CD4-positive, alpha-beta T cell treated with Interleukin-15 for 1 hour (primary cell): ENCODE data around the gene EFCAB11.

ENCODE experiments used
- DNase-seq: peaks from one replicate; pipeline ENCODE4 v3.0.0-alpha.2; 2020

Gene EFCAB11, protein sequence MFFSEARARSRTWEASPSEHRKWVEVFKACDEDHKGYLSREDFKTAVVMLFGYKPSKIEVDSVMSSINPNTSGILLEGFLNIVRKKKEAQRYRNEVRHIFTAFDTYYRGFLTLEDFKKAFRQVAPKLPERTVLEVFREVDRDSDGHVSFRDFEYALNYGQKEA

DNA sequence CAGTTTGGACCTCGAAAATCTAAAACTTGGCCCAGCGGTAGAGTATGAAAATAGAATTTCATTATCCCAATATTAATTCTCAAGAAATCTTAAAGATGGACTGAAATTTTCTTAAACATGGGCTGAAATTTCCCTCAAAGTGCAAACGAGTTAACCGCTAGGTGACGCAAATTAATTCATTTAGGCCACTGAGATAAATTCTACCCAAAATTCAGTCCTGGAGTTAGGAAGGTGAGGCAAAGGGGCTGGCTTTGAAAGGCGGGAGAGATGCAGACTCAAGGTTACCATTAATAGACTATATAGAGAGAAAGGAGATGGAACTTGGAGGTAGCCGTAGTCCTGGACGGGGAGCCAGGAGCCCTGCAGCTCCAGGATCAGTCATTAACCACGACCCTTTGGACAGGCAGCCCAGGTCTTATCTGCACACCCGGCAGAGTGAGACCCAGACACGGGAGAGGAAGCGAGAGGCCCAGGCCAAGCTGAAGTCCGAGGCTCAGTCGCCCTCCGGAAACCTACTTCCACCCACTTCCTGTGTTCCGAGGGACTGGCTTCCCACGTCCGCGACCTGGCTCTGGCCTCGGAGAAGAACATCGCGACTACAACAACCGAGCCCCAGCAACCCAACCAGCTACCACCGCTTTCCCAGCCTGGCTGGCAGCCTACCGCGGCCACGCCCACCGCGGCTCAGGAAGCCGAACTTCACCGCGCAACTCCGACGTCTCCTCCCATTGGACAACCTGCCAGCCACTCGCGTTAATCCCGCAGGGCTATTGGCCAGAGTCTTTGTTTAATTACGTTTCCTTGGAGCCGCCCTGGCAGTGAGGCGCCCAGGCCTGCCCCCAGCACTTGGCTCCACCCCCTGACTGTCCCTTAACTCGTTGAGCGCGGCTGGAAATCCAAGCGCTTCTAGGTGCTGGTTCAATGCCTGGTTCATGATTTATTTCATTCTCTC, at the start of gene EFCAB11:
EFCAB11 (minus strand) TSS at position 661 of the 952 bp plus-strand sequence; CDS start at position 591, 70 bp downstream.
- DNase-seq, result peak; percentile 97

DNA sequence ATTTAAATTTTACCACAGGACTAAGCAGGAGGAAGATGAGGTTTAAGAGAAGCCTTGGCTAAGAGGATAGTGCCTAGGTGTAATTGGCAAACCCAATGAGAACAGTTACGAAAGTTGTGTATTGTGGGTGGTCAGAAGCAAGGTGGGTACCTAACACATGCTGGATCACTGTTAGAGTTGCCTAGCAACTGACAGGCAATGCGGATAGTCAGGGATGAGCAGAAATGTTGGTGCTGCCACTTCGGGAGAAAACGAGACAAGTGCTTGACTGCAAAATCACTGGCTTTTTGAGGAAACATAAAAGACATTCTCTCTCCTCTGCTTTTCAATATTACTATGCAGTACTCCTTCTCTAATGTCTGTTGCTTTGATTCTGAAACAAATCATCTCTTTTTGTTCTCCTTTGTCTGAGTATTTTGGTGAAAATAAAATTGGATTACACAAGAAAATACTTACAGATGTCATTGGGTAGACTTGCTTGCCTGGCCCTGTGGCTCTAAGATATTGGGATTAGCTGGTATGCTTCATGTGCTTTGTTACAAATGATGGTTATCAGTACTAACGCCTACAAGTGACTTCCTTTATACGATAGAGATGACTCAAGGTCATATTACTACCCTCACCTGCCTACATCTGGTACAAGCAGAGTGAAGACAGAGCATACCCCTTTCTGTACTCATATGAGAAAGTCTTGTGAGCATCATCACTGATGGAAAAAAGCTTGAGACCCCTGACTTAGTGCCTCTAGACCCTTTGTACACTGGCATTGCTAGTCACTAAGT, 49.2 kb upstream of the EFCAB11 start:
- no peak for DNase-seq

DNA sequence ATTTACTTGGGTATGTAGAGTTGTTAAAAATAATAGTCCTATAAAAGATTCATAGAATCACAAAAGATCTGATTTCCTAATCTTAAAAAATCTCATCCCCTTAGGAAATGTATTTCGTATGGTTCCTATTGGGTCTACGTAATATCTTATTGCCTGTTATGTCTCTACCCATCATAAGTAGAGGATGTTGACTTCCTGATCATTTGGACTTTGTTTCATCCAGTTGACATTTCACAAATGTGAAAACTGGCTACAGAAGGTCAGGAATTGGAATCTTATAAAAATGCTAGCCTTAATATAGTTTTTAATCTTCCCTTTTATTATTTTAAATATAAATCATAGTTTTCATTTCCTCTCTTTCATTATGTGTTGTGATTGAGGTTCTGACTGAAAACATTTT, 46.4 kb upstream of the EFCAB11 start:
- DNase-seq, result no peak

DNA sequence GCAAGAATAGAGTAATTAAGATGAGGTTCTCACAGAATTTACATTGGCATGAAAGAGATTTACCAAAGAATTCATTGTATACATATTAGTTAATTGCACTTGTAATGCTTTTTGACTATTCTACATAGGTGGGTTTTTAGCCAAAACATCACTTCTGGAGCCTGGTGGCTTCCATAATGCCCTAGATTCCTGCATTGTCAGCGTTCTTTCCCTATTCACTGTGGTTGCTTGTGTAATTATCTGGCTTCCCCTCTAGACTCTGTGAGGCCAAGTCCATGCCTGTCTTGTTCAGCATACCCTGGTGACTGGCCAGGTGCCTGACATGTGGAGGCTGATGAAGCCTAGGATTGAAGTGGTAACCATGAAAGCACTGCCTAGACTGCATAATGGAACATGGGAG, 42.4 kb upstream of the EFCAB11 start:
- no peak for DNase-seq

DNA sequence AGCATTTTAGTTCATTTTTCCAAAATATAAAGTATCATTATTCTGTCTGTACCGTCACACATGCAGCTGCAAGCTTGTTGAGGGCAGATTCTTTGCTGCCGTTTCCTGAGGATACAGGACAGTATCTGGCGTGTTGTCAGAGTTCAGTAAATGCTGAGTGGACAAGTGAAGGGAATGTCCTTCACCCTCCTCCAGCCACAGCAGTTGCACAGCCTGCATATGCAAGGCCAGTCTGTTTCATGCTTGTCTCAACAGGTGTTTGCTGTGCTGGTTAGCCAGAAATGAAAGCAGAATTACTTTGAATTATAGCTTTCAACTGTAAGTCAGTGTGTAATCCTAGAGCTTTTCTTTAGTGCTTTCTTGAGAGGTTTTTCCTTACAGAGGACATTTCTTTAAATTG, 37.7 kb upstream of the EFCAB11 start:
- DNase-seq, result no peak

DNA sequence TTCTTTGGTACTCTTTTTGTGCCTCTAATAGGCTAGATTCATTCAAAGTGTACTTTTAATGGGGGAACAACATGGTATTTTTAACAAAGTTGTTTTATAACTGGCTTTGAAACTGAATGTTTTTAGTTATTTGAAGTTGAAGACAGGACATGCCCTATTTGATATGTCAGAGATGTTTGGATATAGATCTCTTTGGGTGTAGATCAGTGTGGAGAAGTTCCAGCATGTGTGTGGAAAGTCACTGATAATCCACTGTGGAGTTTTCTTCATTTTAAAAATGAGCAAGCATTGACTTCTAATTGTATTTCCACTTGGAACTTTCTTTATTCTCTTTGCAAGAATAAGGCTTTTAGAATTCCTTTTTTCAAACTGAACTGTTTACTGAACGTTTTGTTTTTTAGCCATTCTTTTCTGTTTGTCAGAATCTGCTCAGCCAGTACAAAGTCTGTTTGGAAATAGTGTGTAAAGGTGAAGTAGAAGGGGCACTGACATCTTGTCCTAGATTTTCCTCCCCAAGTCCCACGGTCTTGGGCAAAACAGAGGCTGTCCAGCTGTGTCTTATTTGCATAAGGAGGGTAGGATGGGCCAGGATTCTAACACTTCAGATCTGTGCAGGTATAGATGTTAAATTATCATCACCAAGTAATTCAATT, 36.2 kb upstream of the EFCAB11 start:
- no peak for DNase-seq

DNA sequence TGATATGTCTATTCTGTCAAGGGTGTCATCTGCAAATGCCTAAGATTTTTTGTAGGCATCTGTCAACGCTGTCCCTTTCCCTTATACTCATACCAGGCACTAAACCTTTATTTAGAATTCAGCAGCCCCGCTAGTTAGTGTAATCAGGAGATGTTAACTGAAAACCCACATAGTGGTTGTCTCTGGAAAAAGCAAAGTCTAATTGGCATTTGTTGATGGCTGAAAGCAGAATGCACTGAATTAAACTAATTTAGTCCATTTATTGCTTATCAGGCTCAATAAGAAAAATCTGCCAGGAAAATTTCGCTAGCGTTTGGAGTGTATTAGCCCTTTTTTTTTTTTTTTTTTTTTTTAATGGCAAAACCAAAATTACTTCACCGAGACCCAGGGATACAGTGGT, 35.7 kb upstream of the EFCAB11 start:
- DNase-seq, result no peak

DNA sequence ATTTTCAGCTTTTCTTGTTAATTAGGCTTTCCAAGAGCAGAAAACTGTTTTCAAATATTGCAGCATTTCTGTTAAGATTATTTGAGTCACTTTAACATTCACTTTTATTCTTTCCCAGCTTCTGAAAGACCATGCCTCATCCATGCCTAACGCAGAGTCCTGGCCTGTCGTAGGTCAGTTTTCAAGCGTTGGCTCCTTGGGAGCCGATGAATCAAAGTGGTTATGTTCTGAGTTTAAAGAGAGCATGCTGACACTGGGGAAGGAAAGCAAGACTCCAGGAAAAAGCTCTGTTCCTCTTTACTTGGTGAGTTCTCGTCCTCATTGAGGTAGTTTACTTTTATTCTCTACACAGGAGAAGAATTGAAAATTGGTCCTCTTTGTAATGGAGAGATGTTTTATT, 34.3 kb upstream of the EFCAB11 start:
- no peak for DNase-seq

DNA sequence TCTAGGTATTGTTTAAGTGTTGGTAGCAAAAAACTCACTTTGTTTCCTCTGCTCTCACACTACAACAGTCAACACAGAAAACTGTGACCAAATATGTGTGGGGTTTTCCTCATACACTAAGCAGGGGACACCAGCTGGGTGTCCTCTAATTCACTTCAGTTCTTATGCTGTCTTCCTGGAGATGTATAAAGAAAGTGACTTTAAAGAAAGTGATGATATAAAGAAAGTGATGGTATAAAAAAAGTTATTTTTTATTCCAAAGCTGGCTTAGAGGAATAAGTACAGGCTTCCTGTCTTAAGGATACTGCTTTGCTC, 32.6 kb upstream of the EFCAB11 start:
- no peak for DNase-seq

DNA sequence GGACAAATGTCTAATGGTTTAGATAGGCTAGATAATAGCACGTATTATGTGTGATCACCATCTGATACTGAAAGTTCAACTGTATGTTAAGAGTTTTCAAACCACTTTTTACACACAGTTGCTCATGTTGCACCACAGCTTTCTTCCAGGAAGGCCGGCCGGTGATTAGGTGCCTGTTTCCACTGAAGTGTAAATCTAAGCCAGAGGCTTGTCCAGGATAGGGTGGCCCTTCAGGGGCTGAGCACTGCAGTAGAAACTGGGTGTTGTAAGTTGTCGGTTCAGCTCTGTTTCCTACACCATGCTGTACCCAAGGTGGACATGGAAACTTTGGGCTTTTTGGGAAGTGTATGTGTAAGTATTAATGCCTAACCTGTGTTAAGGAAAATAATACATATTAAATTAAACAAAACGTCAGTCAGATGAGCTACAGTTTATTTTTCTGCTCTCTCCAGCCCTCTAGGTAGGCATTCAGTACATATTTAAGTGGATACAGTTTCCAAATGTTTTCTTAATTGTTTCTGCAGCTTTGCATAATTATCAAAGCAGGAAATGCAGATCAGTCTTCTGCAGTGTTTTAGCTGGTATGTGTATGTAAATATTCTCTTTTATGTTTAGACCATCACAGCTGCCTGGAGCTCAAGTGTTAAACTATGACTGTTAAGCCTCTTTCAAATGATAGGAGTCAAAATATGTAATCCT, 32.1 kb upstream of the EFCAB11 start:
- DNase-seq, result no peak

DNA sequence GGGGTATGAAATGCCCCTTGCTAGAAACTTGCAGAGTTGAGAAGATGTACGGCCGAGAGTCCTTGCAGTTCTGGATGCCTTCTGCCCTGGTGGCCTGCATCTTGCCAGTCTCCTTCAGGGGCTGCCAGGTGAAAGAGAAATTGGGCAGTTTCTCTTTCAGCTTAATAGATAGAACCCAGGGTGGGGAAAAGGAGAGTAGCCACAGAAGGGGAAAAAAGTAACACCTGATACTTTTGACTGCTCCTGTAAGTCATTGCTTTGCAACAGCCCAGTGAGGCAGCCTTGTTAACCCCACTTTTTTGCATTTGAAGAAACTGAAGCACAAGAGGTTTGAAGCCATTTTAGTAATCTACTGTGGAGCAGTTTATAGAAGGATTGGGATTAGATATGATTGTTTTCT, 28.8 kb upstream of the EFCAB11 start:
- no peak for DNase-seq

DNA sequence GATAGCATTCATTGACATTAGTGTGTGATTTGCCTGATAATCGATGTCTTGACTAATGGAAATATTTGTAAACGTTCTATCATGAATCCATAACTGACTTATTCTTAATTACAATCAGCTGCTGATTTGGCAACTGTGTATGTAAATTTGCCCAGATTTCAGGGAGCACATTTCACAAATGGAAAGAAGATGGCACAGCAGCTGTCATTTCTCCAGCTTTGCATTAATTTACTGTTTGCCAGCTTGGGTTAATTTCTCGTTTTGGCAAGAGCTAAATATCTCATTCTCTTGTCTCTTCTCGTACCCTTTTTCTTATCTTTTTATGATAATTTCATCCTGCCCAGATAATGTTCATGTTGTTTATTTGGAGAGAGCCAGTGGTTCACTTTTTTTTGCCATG, 24.1 kb upstream of the EFCAB11 start:
- no peak for DNase-seq

DNA sequence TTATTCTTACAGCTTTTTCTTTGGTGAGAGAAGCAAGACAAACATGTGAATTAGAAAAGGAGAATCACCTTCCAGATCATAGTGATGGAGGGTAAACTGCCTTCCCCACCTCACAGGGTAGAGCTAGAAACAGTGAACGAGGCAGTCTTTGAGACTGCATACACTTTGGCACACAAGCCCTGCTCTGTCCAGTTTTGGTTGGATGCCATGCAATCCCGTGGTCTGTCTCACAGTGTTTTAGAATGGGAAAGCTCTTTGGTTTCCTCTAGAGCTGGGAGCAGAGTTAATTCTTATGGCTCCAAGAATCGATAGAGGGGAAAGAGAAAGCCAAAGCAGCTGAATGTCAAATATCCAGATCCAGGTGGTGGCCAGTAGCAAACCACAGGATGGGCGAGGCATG, 23.1 kb upstream of the EFCAB11 start:
- no peak for DNase-seq

DNA sequence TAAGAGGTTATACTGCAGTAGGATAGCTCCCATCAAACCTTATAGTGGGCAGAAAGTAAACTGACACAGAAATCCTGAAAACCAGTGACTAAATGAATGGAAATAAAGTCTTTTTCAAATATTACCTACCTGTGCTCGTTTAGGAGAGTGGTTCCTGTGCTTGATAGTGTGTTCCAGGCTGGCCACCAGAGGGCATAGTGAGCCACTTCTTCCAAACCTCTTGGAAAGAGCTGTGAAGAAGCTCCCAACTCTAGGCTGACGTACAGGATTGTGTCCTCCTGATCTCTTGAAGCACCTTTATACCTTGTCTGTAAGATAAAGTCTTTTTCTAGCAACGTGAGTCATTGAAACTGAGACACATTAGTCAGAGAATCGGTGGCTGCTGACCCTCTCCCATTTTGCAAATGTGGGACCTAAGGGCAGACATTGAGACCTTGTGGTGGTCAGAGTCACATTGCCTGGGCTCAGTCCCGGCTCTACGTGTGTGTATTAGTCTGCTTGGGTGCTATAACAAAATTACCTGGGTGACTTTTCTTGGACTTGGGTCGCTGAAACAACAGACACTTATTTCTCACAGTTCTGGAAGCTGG, 18.8 kb upstream of the EFCAB11 start:
- DNase-seq, result peak; percentile 44

DNA sequence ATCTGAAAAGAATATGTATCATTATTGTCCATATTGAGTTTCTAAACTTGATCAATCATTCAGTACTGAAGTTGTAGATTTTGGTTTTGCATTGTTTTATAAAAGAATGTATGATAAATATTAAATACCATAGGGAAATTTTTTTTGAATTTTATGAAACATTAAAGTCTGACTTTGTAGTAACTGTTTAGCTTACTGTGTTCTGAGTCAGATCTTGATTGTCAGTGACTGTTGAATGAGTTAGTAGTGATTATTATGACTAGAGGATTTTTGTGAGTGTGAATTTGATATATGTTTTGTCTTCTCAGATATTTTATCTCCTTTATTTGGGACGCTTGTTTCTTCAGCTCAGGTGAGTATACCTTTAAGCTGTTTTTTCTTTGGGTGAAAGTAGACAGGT, 11.3 kb upstream of the EFCAB11 start:
- DNase-seq, result no peak

DNA sequence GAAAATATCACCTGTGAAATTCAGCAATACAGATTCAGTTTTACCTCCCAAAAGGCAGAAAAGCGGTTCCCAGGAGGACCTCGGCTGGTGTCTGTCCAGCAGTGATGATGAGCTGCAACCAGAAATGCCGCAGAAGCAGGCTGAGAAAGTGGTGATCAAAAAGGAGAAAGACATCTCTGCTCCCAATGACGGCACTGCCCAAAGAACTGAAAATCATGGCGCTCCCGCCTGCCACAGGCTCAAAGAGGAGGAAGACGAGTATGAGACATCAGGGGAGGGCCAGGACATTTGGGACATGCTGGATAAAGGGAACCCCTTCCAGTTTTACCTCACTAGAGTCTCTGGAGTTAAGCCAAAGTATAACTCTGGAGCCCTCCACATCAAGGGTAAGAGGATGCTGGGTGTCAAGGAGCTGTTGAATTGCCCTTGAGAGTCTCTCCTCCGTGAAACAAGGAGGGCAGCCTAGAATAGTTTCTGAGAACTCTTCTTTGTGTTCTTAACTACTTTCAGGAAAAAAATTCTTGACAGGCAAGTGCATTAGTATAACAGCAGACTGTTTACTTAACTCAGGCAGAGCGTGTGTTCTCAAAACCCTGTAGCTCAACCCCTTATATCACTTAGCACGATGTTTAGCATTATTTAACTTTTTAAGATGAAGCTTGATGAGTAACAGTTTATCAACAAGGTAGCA, 8.9 kb upstream of the EFCAB11 start:
- DNase-seq, result no peak

DNA sequence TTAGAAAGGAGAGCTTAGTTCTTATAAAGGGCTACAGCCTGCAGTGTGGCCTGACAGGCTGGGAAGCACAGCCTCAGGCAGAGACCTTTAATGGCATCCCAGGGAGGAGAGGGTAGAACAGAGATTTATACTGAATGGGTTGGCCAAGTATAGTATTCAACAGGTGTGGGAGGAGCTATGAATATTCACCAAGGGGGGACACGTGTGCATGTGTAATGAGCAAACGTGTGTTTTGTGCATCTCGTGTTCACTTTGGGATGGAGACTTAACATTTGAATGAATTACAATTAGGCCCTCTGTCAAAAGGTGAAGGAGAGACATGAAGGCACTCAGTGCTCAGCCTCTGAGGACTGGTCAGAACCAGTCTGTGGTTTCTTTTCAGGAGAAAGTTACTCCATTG, 6.4 kb upstream of the EFCAB11 start:
- no peak for DNase-seq

DNA sequence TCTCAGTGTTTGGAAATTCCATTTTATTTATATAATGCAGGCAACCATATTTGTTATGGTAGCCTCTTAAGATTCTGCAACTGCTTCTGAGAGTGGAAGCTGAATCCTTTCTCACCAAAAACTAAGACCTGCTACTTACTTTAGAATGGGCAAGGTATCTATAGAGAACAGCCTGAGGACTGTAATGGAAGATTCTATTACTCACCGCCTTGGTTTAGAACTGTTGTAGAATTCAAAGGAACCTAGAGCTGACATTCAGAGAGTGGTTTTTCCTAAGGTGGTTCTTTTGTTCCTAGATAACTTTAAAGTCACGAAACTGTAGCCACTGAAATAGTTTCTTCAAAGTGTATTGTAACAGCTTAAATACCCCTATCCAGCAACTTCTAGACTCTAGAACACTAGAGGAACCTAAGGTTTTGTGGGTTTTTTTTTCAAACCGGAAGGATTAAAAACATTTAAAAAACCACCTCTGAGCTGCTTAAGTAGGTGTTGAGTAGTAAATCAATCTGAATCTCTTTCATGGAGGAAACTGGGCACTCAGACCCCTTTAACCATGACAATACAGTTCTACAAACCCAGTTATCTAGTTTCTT, 5.4 kb upstream of the EFCAB11 start:
- no peak for DNase-seq

DNA sequence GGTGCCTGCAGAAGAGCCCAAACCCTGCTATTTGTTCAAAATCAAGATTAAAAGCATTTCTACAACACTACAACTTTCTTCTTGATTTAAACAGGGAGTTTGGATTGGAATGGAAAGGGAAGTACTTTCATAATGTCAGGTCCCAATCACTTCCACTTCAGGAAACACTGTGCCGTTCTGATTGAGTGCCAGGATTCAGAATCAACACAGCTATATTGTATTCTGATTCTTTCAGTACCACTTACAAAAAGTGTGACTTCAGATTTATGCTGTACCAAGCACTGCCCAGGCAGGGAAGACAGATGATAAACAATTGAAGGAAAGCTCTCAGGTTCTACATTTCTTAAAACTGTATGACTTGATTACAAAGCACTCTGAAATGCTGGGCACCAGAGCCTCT, 4.4 kb upstream of the EFCAB11 start:
- no peak for DNase-seq

DNA sequence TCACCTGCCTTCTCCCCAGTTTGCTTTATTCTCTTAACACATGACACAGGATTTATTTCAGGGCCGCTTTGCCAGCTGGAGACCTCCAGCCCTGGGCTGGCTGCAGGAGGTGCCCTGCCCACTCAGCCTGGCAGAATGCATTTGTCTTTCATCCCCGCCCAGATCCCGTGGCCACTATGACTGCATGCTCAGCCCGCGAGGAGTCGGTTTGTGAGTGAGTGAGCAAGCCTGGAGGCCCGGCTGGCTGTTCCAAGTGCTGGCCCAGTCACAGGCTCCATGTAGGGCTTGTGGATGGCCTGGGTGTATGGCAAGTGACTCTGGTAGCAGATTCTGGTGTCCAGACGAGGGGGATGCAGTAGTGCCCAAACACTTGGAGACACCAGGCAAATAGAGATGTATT, 3.3 kb upstream of the EFCAB11 start:
- DNase-seq, result no peak

DNA sequence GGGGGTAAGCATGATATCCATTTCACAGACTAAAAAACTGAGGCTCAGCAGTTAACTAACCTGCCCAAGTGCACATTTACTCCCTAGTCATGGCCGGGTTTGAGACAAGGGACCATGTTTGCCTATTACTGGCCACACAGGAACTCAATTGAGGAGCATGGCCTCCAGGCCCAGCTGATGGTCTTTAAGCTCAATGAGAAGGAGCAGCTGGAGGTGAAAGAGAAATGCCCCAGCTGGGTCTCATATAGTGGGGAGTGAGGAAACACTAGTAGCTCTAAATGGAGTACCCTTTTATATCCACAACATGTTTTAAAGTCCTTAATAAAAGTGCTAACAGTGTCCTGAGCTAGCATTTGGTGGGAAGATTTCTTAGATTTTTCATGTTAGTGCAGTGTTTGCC, 2.8 kb upstream of the EFCAB11 start:
- DNase-seq, result no peak
